Karpas-422 (cell line): ENCODE results near the gene ADGRV1. TPM values are rescaled to one million over a fixed set of nuclear protein-coding genes. Genes with fewer than 3 reads are reported as not detected.
"Not testable (repeated sequence)": the region's sequence is repeated elsewhere in the genome, so short reads cannot be mapped to it uniquely, and the experiment has no call there.

ENCODE experiments used
- DNase-seq: peaks from one replicate; pipeline ENCODE4 v3.0.0-alpha.2; 2015
- H2AFZ ChIP-seq: fragments of 200-600 bp; sonication (generic); 2 replicates; pipeline ENCODE4 v1.6.1; 2014; ENCODE audit warnings: antibody characterized with exemption, low read length, mixed read lengths
- H3K27ac ChIP-seq: fragments of 200-600 bp; sonication (generic); 2 replicates; pipeline ENCODE4 v1.5.1; 2014; ENCODE audit warnings: mild to moderate bottlenecking, low read length, moderate library complexity
- H3K27me3 ChIP-seq: fragments of 200-600 bp; sonication (generic); 2 replicates; pipeline ENCODE4 v1.6.1; 2014; ENCODE audit warnings: low read length, mixed read lengths
- H3K36me3 ChIP-seq: fragments of 200-600 bp; sonication (generic); 2 replicates; pipeline ENCODE4 v1.6.1; 2014; ENCODE audit warnings: low read length, mixed read lengths; ENCODE audit not compliant: insufficient read depth
- H3K4me1 ChIP-seq: fragments of 200-600 bp; sonication (generic); 2 replicates; pipeline ENCODE4 v1.6.1; 2014; ENCODE audit warnings: mild to moderate bottlenecking, low read length, mixed read lengths
- H3K4me2 ChIP-seq: fragments of 200-600 bp; sonication (generic); 2 replicates; pipeline ENCODE4 v1.6.1; 2014; ENCODE audit warnings: low read length, low read depth, mild to moderate bottlenecking; ENCODE audit not compliant: poor library complexity, severe bottlenecking
- H3K4me3 ChIP-seq: fragments of 200-600 bp; sonication (generic); 2 replicates; pipeline ENCODE4 v1.5.1; 2014; ENCODE audit warnings: mild to moderate bottlenecking, antibody characterized with exemption, low read length, mixed read lengths
- H3K79me2 ChIP-seq: fragments of 200-600 bp; sonication (generic); 2 replicates; pipeline ENCODE4 v1.6.1; 2014; ENCODE audit warnings: mild to moderate bottlenecking, low read length, mixed read lengths
- H3K9ac ChIP-seq: fragments of 200-600 bp; sonication (generic); 2 replicates; pipeline ENCODE4 v1.6.0; 2014; ENCODE audit warnings: low read length
- H3K9me2 ChIP-seq: fragments of 200-600 bp; sonication (generic), shearing (Covaris generic); replicated peaks from 2 replicates; pipeline ENCODE4 v1.6.0; 2014; ENCODE audit warnings: mild to moderate bottlenecking, low read length, moderate library complexity; ENCODE audit not compliant: insufficient read depth
- H3K9me3 ChIP-seq: fragments of 300-700, 200-600 bp; sonication (generic); 2 replicates; pipeline ENCODE4 v1.6.1; 2014; ENCODE audit warnings: low read length, mixed read lengths
- H4K20me1 ChIP-seq: fragments of 200-600 bp; sonication (generic); 2 replicates; pipeline ENCODE4 v1.6.1; 2014; ENCODE audit warnings: mild to moderate bottlenecking, antibody characterized with exemption, low read length, low read depth; ENCODE audit not compliant: insufficient read depth
- total RNA-seq: library from RNA; depleted of rRNA; stranded (reverse); fragments of >200 nt; shearing (Covaris generic); gene quantifications from 2 replicates; pipeline ENCODE4 v1.2.3, GENCODE V29; 2014; ENCODE audit warnings: low replicate concordance

The ADGRV1 gene
- total RNA-seq, 1 experiment from 2014 or later: not detected

- Histone ChIP-seq H3K9me3 (no peaks in the 10 kb centered on the region), H3K9ac (no peak overlapping the region), H3K27ac (no peak overlapping the region), H3K9me2 (no peaks in the 10 kb centered on the region), H3K27me3 (no peaks in the 10 kb centered on the region), H3K79me2 (no peaks in the 10 kb centered on the region), H3K36me3 (no peaks in the 10 kb centered on the region), H2AFZ (no peak overlapping the region), H3K4me3 (no peak overlapping the region), H4K20me1 (no peaks in the 10 kb centered on the region), H3K4me2 (no peak overlapping the region), H3K4me1 (no peaks in the 10 kb centered on the region)
- no peak for DNase-seq
Measured at GRCh38 chr5:90909940-90910339, 351.3 kb downstream of the ADGRV1 start.

GRCh38 chr5:90911169-90911568, 352.6 kb downstream of the ADGRV1 start:
- Histone ChIP-seq H3K9me2 (no peaks in the 10 kb centered on the region), H3K27me3 (no peaks in the 10 kb centered on the region), H3K9me3 (no peaks in the 10 kb centered on the region), H3K4me2 (no peak overlapping the region), H3K79me2 (no peaks in the 10 kb centered on the region), H3K27ac (no peak overlapping the region), H2AFZ (no peak overlapping the region), H3K9ac (no peak overlapping the region), H3K4me1 (no peaks in the 10 kb centered on the region), H4K20me1 (no peaks in the 10 kb centered on the region), H3K4me3 (no peak overlapping the region), H3K36me3 (no peaks in the 10 kb centered on the region)
- DNase-seq: no peak

GRCh38 chr5:90912476-90912875, 353.9 kb downstream of the ADGRV1 start:
- no peaks in the 10 kb centered on the region for H3K4me1 ChIP-seq
- H2AFZ ChIP-seq: no peak overlapping the region
- no peak overlapping the region for H3K4me3 ChIP-seq

GRCh38 chr5:90915393-90915792, 356.8 kb downstream of the ADGRV1 start:
- Histone ChIP-seq H3K4me3 (no peak overlapping the region), H4K20me1 (no peaks in the 10 kb centered on the region), H2AFZ (no peak overlapping the region), H3K4me1 (no peaks in the 10 kb centered on the region), H3K9me2 (no peaks in the 10 kb centered on the region), H3K79me2 (no peaks in the 10 kb centered on the region), H3K36me3 (no peaks in the 10 kb centered on the region), H3K27me3 (no peaks in the 10 kb centered on the region), H3K9ac (no peak overlapping the region), H3K4me2 (no peak overlapping the region), H3K9me3 (no peaks in the 10 kb centered on the region), H3K27ac (no peak overlapping the region)
- DNase-seq: no peak

More at GRCh38 chr5:90912476-90912875, 353.9 kb downstream of the ADGRV1 start:
- H3K4me2 ChIP-seq: no peak overlapping the region
- H4K20me1 ChIP-seq: no peaks in the 10 kb centered on the region
- no peaks in the 10 kb centered on the region for H3K9me2 ChIP-seq
- H3K9ac ChIP-seq: no peak overlapping the region
- H3K79me2 ChIP-seq: no peaks in the 10 kb centered on the region
- no peak overlapping the region for H3K27ac ChIP-seq
- H3K9me3 ChIP-seq: no peaks in the 10 kb centered on the region
- H3K27me3 ChIP-seq: no peaks in the 10 kb centered on the region
- no peak for DNase-seq
- no peaks in the 10 kb centered on the region for H3K36me3 ChIP-seq

- peaks cover 7% of the 10 kb centered on the region for H3K4me1 ChIP-seq
- H2AFZ ChIP-seq: no peak overlapping the region
- no peaks in the 10 kb centered on the region for H3K9me2 ChIP-seq
- no peaks in the 10 kb centered on the region for H3K79me2 ChIP-seq
- no peak overlapping the region for H3K27ac ChIP-seq
- no peak overlapping the region for H3K9ac ChIP-seq
- H3K4me2 ChIP-seq: no peak overlapping the region
- H3K36me3 ChIP-seq: no peaks in the 10 kb centered on the region
- no peak overlapping the region for H3K4me3 ChIP-seq
- H4K20me1 ChIP-seq: no peaks in the 10 kb centered on the region
- H3K9me3 ChIP-seq: no peaks in the 10 kb centered on the region
- no peaks in the 10 kb centered on the region for H3K27me3 ChIP-seq
- no peak for DNase-seq
Measured at GRCh38 chr5:90916947-90917800, 358.6 kb downstream of the ADGRV1 start.

- Histone ChIP-seq H3K9ac (no peak overlapping the region), H3K4me3 (no peak overlapping the region), H3K36me3 (no peaks in the 10 kb centered on the region), H2AFZ (no peak overlapping the region), H3K9me2 (no peaks in the 10 kb centered on the region), H3K4me2 (no peak overlapping the region), H4K20me1 (no peaks in the 10 kb centered on the region), H3K27ac (no peak overlapping the region), H3K27me3 (no peaks in the 10 kb centered on the region), H3K79me2 (no peaks in the 10 kb centered on the region), H3K4me1 (peaks cover 7% of the 10 kb centered on the region), H3K9me3 (no peaks in the 10 kb centered on the region)
- DNase-seq: no peak
Measured at GRCh38 chr5:90917928-90918668, 359.5 kb downstream of the ADGRV1 start.

- H3K36me3 ChIP-seq: no peaks in the 10 kb centered on the region
- H3K27me3 ChIP-seq: no peaks in the 10 kb centered on the region
- H3K79me2 ChIP-seq: no peaks in the 10 kb centered on the region
- no peak overlapping the region for H3K9ac ChIP-seq
- no peak overlapping the region for H3K27ac ChIP-seq
- no peak overlapping the region for H3K4me2 ChIP-seq
- no peaks in the 10 kb centered on the region for H4K20me1 ChIP-seq
- peaks cover 7% of the 10 kb centered on the region for H3K4me1 ChIP-seq
- no peak overlapping the region for H3K4me3 ChIP-seq
- no peak for DNase-seq
- no peaks in the 10 kb centered on the region for H3K9me3 ChIP-seq
- no peaks in the 10 kb centered on the region for H3K9me2 ChIP-seq
- H2AFZ ChIP-seq: no peak overlapping the region
Measured at GRCh38 chr5:90921418-90921973, 362.9 kb downstream of the ADGRV1 start.

GRCh38 chr5:90924222-90924621, 365.6 kb downstream of the ADGRV1 start:
- H3K27ac ChIP-seq, DNase-seq, H3K9ac ChIP-seq: not testable (repeated sequence)

More at GRCh38 chr5:90924222-90924621, 365.6 kb downstream of the ADGRV1 start:
- not testable (repeated sequence) for H3K4me1 ChIP-seq, H3K4me2 ChIP-seq, H3K9me2 ChIP-seq, H3K4me3 ChIP-seq, H3K79me2 ChIP-seq, H2AFZ ChIP-seq, H4K20me1 ChIP-seq, H3K27me3 ChIP-seq, H3K36me3 ChIP-seq, H3K9me3 ChIP-seq
